HepG2 (cell line): ENCODE results near the gene RBP3. TPM values are rescaled to one million over a fixed set of nuclear protein-coding genes. Genes with fewer than 3 reads are reported as not detected.

Experiments
- ATAC-seq: fragments of 200-7000 bp; cut with Tn5 transposase; 3 replicates; pipeline ENCODE4 v1.9.1; 2020; ENCODE audit warnings: mild to moderate bottlenecking, moderate library complexity
- BruUV-seq: library from RNA; stranded (reverse); fragments of 400-500 nt; replicated peaks from 2 replicates; lab custom pipeline; 2021; lab: Mats Ljungman, UMichigan
- CTCF ChIA-PET: fragments of 300-600 bp; formaldehyde crosslinking; extraction: SDS; loops from one replicate; lab custom pipeline; 2021; ENCODE audit warnings: low total read pairs, inconsistent platforms, low intra/inter-chr PET ratio; lab: Yijun Ruan, JAX
- POLR2A ChIA-PET: fragments of 350-600 bp; sonication (Branson Sonifier 250); formaldehyde crosslinking; loops from one replicate; lab custom pipeline; 2020; ENCODE audit warnings: antibody characterized with exemption, inconsistent platforms; lab: Yijun Ruan, JAX
- DNase-seq: peaks from one replicate; pipeline ENCODE4 v3.0.0-alpha.2; 2015; ENCODE audit warnings: low spot score
- FAIRE-seq: peaks from 3 replicates; lab custom pipeline; 2011; peaks lifted over from hg19 to GRCh38; lab: Jason Lieb, UNC
- H2AFZ ChIP-seq: one replicate; pipeline ENCODE4 v1.6.1; 2011; ENCODE audit warnings: low read length, inconsistent platforms
- H3K27ac ChIP-seq: fragments of 300-600 bp; 3 replicates; pipeline ENCODE4 v1.8.0; 2011; ENCODE audit warnings: mixed run types, mild to moderate bottlenecking, mixed read lengths, low read length, inconsistent platforms; ENCODE audit not compliant: insufficient read depth; ENCODE audit errors: extremely low read length
- H3K27me3 ChIP-seq, 2 experiments: fragments of 200-600 bp in 1 of 2; 2 replicates in 1 of 2; 3 replicates in 1 of 2; pipeline versions ENCODE4 v1.6.0 to v1.8.0; 2011; ENCODE audit warnings: low read length in 2 of 2, mild to moderate bottlenecking in 2 of 2, moderate library complexity in 2 of 2, inconsistent platforms in 1 of 2; ENCODE audit not compliant: insufficient read depth in 2 of 2, control insufficient read depth in 1 of 2
- H3K36me3 ChIP-seq, 2 experiments: fragments of 200-600 bp in 1 of 2; replicated peaks in 1 of 2; 2 replicates in 1 of 2; 3 replicates in 1 of 2; pipeline versions ENCODE4 v1.5.1 to v1.8.0; 2011; ENCODE audit warnings: low read length in 2 of 2, inconsistent platforms in 1 of 2; ENCODE audit not compliant: insufficient read depth in 2 of 2, control insufficient read depth in 1 of 2
- H3K4me1 ChIP-seq: 2 replicates; pipeline ENCODE4 v1.5.1; 2012; ENCODE audit warnings: low read length, inconsistent platforms; ENCODE audit not compliant: insufficient read depth
- H3K4me2 ChIP-seq: 2 replicates; pipeline ENCODE4 v1.6.0; 2011; ENCODE audit warnings: low read depth, low read length, inconsistent platforms
- H3K4me3 ChIP-seq, 3 experiments: fragments of 200-600 bp in 1 of 3; sonication (generic), shearing (Covaris generic) in 1 of 3; replicated peaks in 1 of 3; 2 replicates each; pipeline ENCODE4 v1.5.1; 2011 to 2016; ENCODE audit warnings: low read length in 3 of 3, inconsistent platforms in 2 of 3, low read depth in 2 of 3, mild to moderate bottlenecking in 2 of 3, control low read depth in 1 of 3, mixed read lengths in 1 of 3; ENCODE audit not compliant: insufficient read depth in 1 of 3
- H3K79me2 ChIP-seq: one replicate; pipeline ENCODE4 v1.6.1; 2011; ENCODE audit warnings: low read length, inconsistent platforms; ENCODE audit not compliant: insufficient read depth
- H3K9ac ChIP-seq: 2 replicates; pipeline ENCODE4 v1.6.0; 2011; ENCODE audit warnings: mild to moderate bottlenecking, low read depth, low read length, inconsistent platforms; ENCODE audit not compliant: insufficient read depth
- H3K9me3 ChIP-seq: 2 replicates; pipeline ENCODE4 v1.5.1; 2012; ENCODE audit warnings: mild to moderate bottlenecking, low read length
- H4K20me1 ChIP-seq: 2 replicates; pipeline ENCODE4 v1.6.0; 2011; ENCODE audit warnings: inconsistent platforms, mild to moderate bottlenecking, low read length, moderate library complexity; ENCODE audit not compliant: insufficient read depth
- AKAP8 ChIP-seq: sonication (generic); formaldehyde crosslinking; IDR thresholded peaks from 2 replicates; pipeline ENCODE4 v1.5.1; 2020; ENCODE audit warnings: mild to moderate bottlenecking, missing genetic modification reagents
- ATAD3A ChIP-seq: sonication (generic); formaldehyde crosslinking; IDR thresholded peaks from 2 replicates; pipeline ENCODE4 v1.4.0; 2020; ENCODE audit warnings: missing genetic modification reagents
- ATF7 ChIP-seq, 2 experiments: fragments of 450-650 bp in 1 of 2; sonication (generic) in 1 of 2; formaldehyde crosslinking in 1 of 2; IDR thresholded peaks; 2 replicates each; pipeline versions ENCODE4 v1.4.0 to v1.6.1; 2016 to 2020; ENCODE audit warnings: antibody characterized with exemption in 1 of 2, mild to moderate bottlenecking in 1 of 2, missing genetic modification reagents in 1 of 2
- CTCF ChIP-seq: sonication (generic); formaldehyde crosslinking; IDR thresholded peaks from 2 replicates; pipeline ENCODE4 v1.5.0; 2020; ENCODE audit warnings: mild to moderate bottlenecking, missing genetic modification reagents, moderate library complexity
- GATA4 ChIP-seq: sonication (generic); IDR thresholded peaks from 2 replicates; pipeline ENCODE4 v1.6.1; 2016; ENCODE audit warnings: antibody characterized with exemption, low read depth, borderline replicate concordance
- GPN1 ChIP-seq: sonication (generic); formaldehyde crosslinking; IDR thresholded peaks from 2 replicates; pipeline ENCODE4 v1.5.1; 2020; ENCODE audit warnings: missing genetic modification reagents, borderline replicate concordance
- HIVEP1 ChIP-seq: sonication (generic); formaldehyde crosslinking; IDR thresholded peaks from 2 replicates; pipeline ENCODE4 v1.4.0; 2020; ENCODE audit warnings: mild to moderate bottlenecking, missing genetic modification reagents
- MED13 ChIP-seq: sonication (generic); formaldehyde crosslinking; IDR thresholded peaks from 2 replicates; pipeline ENCODE4 v1.5.0; 2020; ENCODE audit warnings: missing genetic modification reagents
- MIER2 ChIP-seq: IDR thresholded peaks from 2 replicates; pipeline ENCODE4 v1.6.1; 2016; ENCODE audit warnings: missing biosample characterization, missing genetic modification reagents
- PCBP2 ChIP-seq: fragments of 200-400 bp; formaldehyde crosslinking; optimal IDR thresholded peaks from 2 replicates; pipeline ENCODE3; 2018; ENCODE audit warnings: low read length, low read depth; ENCODE audit not compliant: poor library complexity, severe bottlenecking
- RAD21 ChIP-seq: fragments of 450-650 bp; formaldehyde crosslinking; IDR thresholded peaks from 2 replicates; pipeline ENCODE4 v1.5.0; 2020; ENCODE audit warnings: mild to moderate bottlenecking
- SMC3 ChIP-seq: IDR thresholded peaks from 2 replicates; pipeline ENCODE4 v1.6.1; 2011; ENCODE audit warnings: low read length, improper control_type of control experiment
- SRF ChIP-seq: IDR thresholded peaks from 2 replicates; pipeline ENCODE4 v1.6.1; 2011; ENCODE audit warnings: mild to moderate bottlenecking, low read depth, low read length, moderate library complexity
- STAG1 ChIP-seq: sonication (generic); formaldehyde crosslinking; IDR thresholded peaks from 2 replicates; pipeline ENCODE4 v1.4.0; 2020; ENCODE audit warnings: missing genetic modification reagents
- THAP8 ChIP-seq: sonication (generic); formaldehyde crosslinking; IDR thresholded peaks from 2 replicates; pipeline ENCODE4 v1.5.1; 2020; ENCODE audit warnings: missing genetic modification reagents, mild to moderate bottlenecking, borderline replicate concordance
- TRAFD1 ChIP-seq: sonication (generic); formaldehyde crosslinking; IDR thresholded peaks from 2 replicates; pipeline ENCODE4 v1.5.1; 2020; ENCODE audit warnings: missing genetic modification reagents, mild to moderate bottlenecking, borderline replicate concordance
- XRCC5 ChIP-seq: fragments of 200-400 bp; formaldehyde crosslinking; optimal IDR thresholded peaks from 2 replicates; pipeline ENCODE3; 2017; ENCODE audit warnings: mild to moderate bottlenecking, low read length
- ZBTB38 ChIP-seq: sonication (generic); formaldehyde crosslinking; IDR thresholded peaks from 2 replicates; pipeline ENCODE4 v1.5.1; 2020; ENCODE audit warnings: mild to moderate bottlenecking, missing genetic modification reagents
- ZFP36L1 ChIP-seq: sonication (generic); formaldehyde crosslinking; IDR thresholded peaks from 2 replicates; pipeline ENCODE4 v1.8.0; 2022; ENCODE audit warnings: mild to moderate bottlenecking, missing genetic modification reagents, moderate library complexity
- ZNF34 ChIP-seq: sonication (generic); formaldehyde crosslinking; IDR thresholded peaks from 2 replicates; pipeline ENCODE4 v1.4.0; 2020; ENCODE audit warnings: mild to moderate bottlenecking, missing genetic modification reagents, borderline replicate concordance
- ZNF446 ChIP-seq: sonication (generic); formaldehyde crosslinking; IDR thresholded peaks from 2 replicates; pipeline ENCODE4 v1.5.0; 2020; ENCODE audit warnings: mild to moderate bottlenecking, missing genetic modification reagents
- ZNF547 ChIP-seq: sonication (generic); formaldehyde crosslinking; IDR thresholded peaks from 2 replicates; pipeline ENCODE4 v1.5.1; 2020; ENCODE audit warnings: mild to moderate bottlenecking, missing genetic modification reagents
- ZSCAN31 ChIP-seq: sonication (generic); formaldehyde crosslinking; IDR thresholded peaks from 2 replicates; pipeline ENCODE4 v1.5.0; 2020; ENCODE audit warnings: low read depth, mild to moderate bottlenecking, missing genetic modification reagents
- WGBS: methylation state at CpG from one replicate; pipeline ENCODE4 v1.1.6; 2017; ENCODE audit warnings: low lambda C conversion rate; 5-methylcytosine and 5-hydroxymethylcytosine counted together
- in situ Hi-C: cut with HindIII; loops from 2 replicates; pipeline ENCODE4 v1.10.0; 2017; ENCODE audit warnings: low pct_unique_long_range_greater_than_20kb; ENCODE audit not compliant: extremely low pct_ligation_motif_present
- intact Hi-C: fragments of 100-400 bp; cut with micrococcal nuclease; formaldehyde crosslinking; loops from one replicate; pipeline ENCODE4 v1.10.0; 2022; ENCODE audit not compliant: unreplicated experiment
- polyA plus RNA-seq, 8 experiments: library from polyadenylated mRNA; depleted of rRNA in 3 of 8; stranded (reverse) in 7 of 8; unstranded in 1 of 8; fragments of >200 nt; fragmentation: Illumina TruSeq in 4 of 8; extraction: Trizol in 4 of 8; gene quantifications; 2 replicates each; pipeline versions ENCODE4 v1.2.1 to v1.2.3, GENCODE V29; 2011 to 2016; ENCODE audit warnings: low read depth in 4 of 8, missing spikeins in 1 of 8, mixed read lengths in 1 of 8; ENCODE audit not compliant: insufficient read depth in 1 of 8
- total RNA-seq, 5 experiments: library from RNA; depleted of rRNA; stranded (reverse); fragments of >200 nt; fragmentation: Illumina TruSeq; extraction: Trizol; gene quantifications; 2 replicates each; pipeline ENCODE4 v1.2.3, GENCODE V29; 2016; ENCODE audit warnings: low read depth in 1 of 5

The RBP3 gene
- total and polyA plus RNA-seq, 2 of the 13 experiments (the other 11 are each of a cell fraction or from before 2014, with no cell fraction given): not detected

- H3K4me3 ChIP-seq: no peak overlapping the region
- H3K79me2 ChIP-seq: no peaks in the 10 kb centered on the region
- H3K27ac ChIP-seq: no peak overlapping the region
- intact Hi-C loops: no loop called here
- 43% methylated on average over 5 of the region's 5 CpGs for WGBS
- peaks cover 0 to 10% of the 10 kb centered on the region in 2 experiments; a peak in 1 of 5 replicates for H3K27me3 ChIP-seq
- in situ Hi-C loops: no loop called here
- CTCF ChIA-PET: interaction anchor here (1.4 to 2.3 kb wide), 2 partner anchors 293 to 316 kb away, joined by 4 to 9 read pairs; no protein-coding TSS in a partner anchor
- no peak overlapping the region for H3K4me2 ChIP-seq
- H3K4me1 ChIP-seq: no peaks in the 10 kb centered on the region
- no peaks in the 10 kb centered on the region for H3K36me3 ChIP-seq
- no peaks in the 10 kb centered on the region for H3K9me3 ChIP-seq
- H4K20me1 ChIP-seq: no peaks in the 10 kb centered on the region
- no peak overlapping the region for H2AFZ ChIP-seq
- FAIRE-seq (no peak), DNase-seq (peak; percentile 47), ATAC-seq (peak; percentile 87)
- POLR2A ChIA-PET: no interaction called here
- BruUV-seq: no TSS peak
- H3K9ac ChIP-seq: no peak overlapping the region
- TF ChIP-seq ZSCAN31 (CRISPR knock-in tag) (no peak), THAP8 (no peak), STAG1 (peak; percentile 73), TRAFD1 (CRISPR knock-in tag) (no peak), AKAP8 (CRISPR knock-in tag) (no peak), ZBTB38 (CRISPR knock-in tag) (no peak), GATA4 (no peak), MED13 (CRISPR knock-in tag) (no peak), ZNF446 (CRISPR knock-in tag) (no peak), ZFP36L1 (CRISPR knock-in tag) (no peak), SRF (no peak), XRCC5 (peak; percentile 62), RAD21 (CRISPR knock-in tag) (peak; percentile 46), GPN1 (no peak), SMC3 (peak; percentile 72), PCBP2 (no peak), CTCF (CRISPR knock-in tag) (peak; percentile 86), ZNF34 (no peak), HIVEP1 (no peak), ATF7 (IDR thresholded peaks at IDR 0.05) (peak; percentile 36; the same call in 1 of the 2 replicates), ATF7 (CRISPR knock-in tag; IDR thresholded peaks at IDR 0.05) (no peak), MIER2 (CRISPR knock-in tag) (no peak), ATAD3A (CRISPR knock-in tag) (no peak), ZNF547 (no peak)
These were observed 7.5 kb upstream of the RBP3 start for GRCh38 chr10:47340608-47341170.
